Measurements from ENCODE around the gene ADARB1. TPM values are rescaled to one million over a fixed set of nuclear protein-coding genes. Genes with fewer than 3 reads are reported as not detected.

Gene ADARB1
- total RNA-seq, 5 donors from 2014 or later (not counting 1 experiment from before 2014, with no cell fraction given), result 39.7 to 50.3 (median 44.5) TPM

- Histone ChIP-seq H3K4me1 (ENCODE audit: control insufficient read depth in 1 of 2, extremely low read depth in 1 of 2, insufficient read depth in 2 of 2, low read length in 2 of 2) (peaks cover 0 to 27% of the 10 kb centered on the region in 2 experiments), H3K9me3 (no peaks in the 10 kb centered on the region), H3K27ac (ENCODE audit: low read length) (no peak overlapping the region), H3K4me3 (ENCODE audit: control insufficient read depth in 1 of 2, extremely low read depth in 1 of 2, low read length in 1 of 2) (no peak overlapping the region), H3K27me3 (replicated peaks in 1 of 2; ENCODE audit: control insufficient read depth in 2 of 2, extremely low read depth in 1 of 2, insufficient read depth in 2 of 2, low read length in 1 of 2) (no peaks in the 10 kb centered on the region), H3K36me3 (ENCODE audit: control insufficient read depth in 2 of 2, extremely low read depth in 1 of 2, insufficient read depth in 1 of 2, low read length in 1 of 2) (peaks cover 16 to 30% of the 10 kb centered on the region in 2 donors)
- Mint-ChIP-seq H3K4me1 (peaks cover 15 to 22% (median 20%) of the 10 kb centered on the region in 3 donors), H3K9me3 (no peaks in the 10 kb centered on the region), H3K4me3 (no peak overlapping the region), H3K36me3 (peaks cover 30% of the 10 kb centered on the region), H3K27ac (no peak overlapping the region), H3K27me3 (no peaks in the 10 kb centered on the region)
- POLR2A ChIA-PET, result no interaction called here
- ATAC-seq (replicated peaks in 1 of 4) (no peak), DNase-seq (peak in 3 of 35 experiments; percentile 1 to 18 (median 8))
- WGBS (ENCODE audit: insufficient coverage), result 92% methylated on average over 2 of the region's 6 CpGs
- CTCF ChIA-PET, result no interaction called here
Observed at GRCh38 chr21:45263534-45263933, 189.2 kb downstream of the ADARB1 start.

GRCh38 chr21:45264146-45264911 is 189.9 kb downstream of the ADARB1 start:
- POLR2A ChIA-PET, result no interaction called here
- peaks cover 16 to 30% of the 10 kb centered on the region in 2 donors for H3K36me3 ChIP-seq (ENCODE audit: control insufficient read depth in 2 of 2, extremely low read depth in 1 of 2, insufficient read depth in 1 of 2, low read length in 1 of 2)
- no peak overlapping the region for H3K4me3 ChIP-seq (ENCODE audit: control insufficient read depth in 1 of 2, extremely low read depth in 1 of 2, low read length in 1 of 2)
- CTCF ChIA-PET, result interaction anchor here in 1 of 2 donors (0.6 kb wide), 1 partner anchor 1372 kb away, joined by 4 read pairs; no protein-coding TSS in a partner anchor
- Mint-ChIP-seq H3K27ac (no peak overlapping the region), H3K4me3 (no peak overlapping the region), H3K9me3 (no peaks in the 10 kb centered on the region), H3K4me1 (peaks cover 15 to 22% (median 20%) of the 10 kb centered on the region in 3 donors), H3K36me3 (peaks cover 30% of the 10 kb centered on the region), H3K27me3 (no peaks in the 10 kb centered on the region)
- DNase-seq, result peak in 3 of 35 experiments; percentile 4 to 17 (median 11)
- no peak for ATAC-seq (replicated peaks in 1 of 4)
- no peaks in the 10 kb centered on the region for H3K9me3 ChIP-seq
- 100% methylated on average over 15 of the region's 23 CpGs for WGBS (ENCODE audit: insufficient coverage)
- no peak overlapping the region for H3K27ac ChIP-seq (ENCODE audit: low read length)
- H3K4me1 ChIP-seq (ENCODE audit: control insufficient read depth in 1 of 2, extremely low read depth in 1 of 2, insufficient read depth in 2 of 2, low read length in 2 of 2), result peaks cover 0 to 27% of the 10 kb centered on the region in 2 experiments
- no peaks in the 10 kb centered on the region for H3K27me3 ChIP-seq (replicated peaks in 1 of 2; ENCODE audit: control insufficient read depth in 2 of 2, extremely low read depth in 1 of 2, insufficient read depth in 2 of 2, low read length in 1 of 2)

GRCh38 chr21:45264912-45265515 is 190.6 kb downstream of the ADARB1 start:
- H3K9me3 Mint-ChIP-seq, result no peaks in the 10 kb centered on the region
- no peak overlapping the region for H3K27ac ChIP-seq (ENCODE audit: low read length)
- ChIA-PET CTCF (interaction anchor here in 1 of 2 donors (0.6 kb wide), 1 partner anchor 1373 kb away, joined by 4 read pairs; no protein-coding TSS in a partner anchor), POLR2A (no interaction called here)
- no peaks in the 10 kb centered on the region for H3K27me3 Mint-ChIP-seq
- no peaks in the 10 kb centered on the region for H3K9me3 ChIP-seq
- peaks cover 17 to 36% of the 10 kb centered on the region in 2 donors for H3K36me3 ChIP-seq (ENCODE audit: control insufficient read depth in 2 of 2, extremely low read depth in 1 of 2, insufficient read depth in 1 of 2, low read length in 1 of 2)
- H3K4me1 Mint-ChIP-seq, result peaks cover 15 to 22% (median 20%) of the 10 kb centered on the region in 3 donors
- no peak overlapping the region for H3K4me3 ChIP-seq (ENCODE audit: control insufficient read depth in 1 of 2, extremely low read depth in 1 of 2, low read length in 1 of 2)
- no peak overlapping the region for H3K27ac Mint-ChIP-seq
- H3K27me3 ChIP-seq (replicated peaks in 1 of 2; ENCODE audit: control insufficient read depth in 2 of 2, extremely low read depth in 1 of 2, insufficient read depth in 2 of 2, low read length in 1 of 2), result no peaks in the 10 kb centered on the region
- peak in 1 of 35 experiments; percentile 8 for DNase-seq
- ATAC-seq (replicated peaks in 1 of 4), result no peak
- H3K4me1 ChIP-seq (ENCODE audit: control insufficient read depth in 1 of 2, extremely low read depth in 1 of 2, insufficient read depth in 2 of 2, low read length in 2 of 2), result peaks cover 0 to 27% of the 10 kb centered on the region in 2 experiments
- H3K4me3 Mint-ChIP-seq, result no peak overlapping the region
- peaks cover 30% of the 10 kb centered on the region for H3K36me3 Mint-ChIP-seq
- 97% methylated on average over 34 of the region's 34 CpGs for WGBS (ENCODE audit: insufficient coverage)

GRCh38 chr21:45265721-45266517 is 191.5 kb downstream of the ADARB1 start:
- H3K27ac ChIP-seq (ENCODE audit: low read length), result peak overlapping the region; percentile 63
- 84% methylated on average over 31 of the region's 36 CpGs for WGBS (ENCODE audit: insufficient coverage)
- H3K27ac Mint-ChIP-seq, result peak overlapping the region; percentile 84 to 87
- H3K4me3 ChIP-seq (ENCODE audit: control insufficient read depth in 1 of 2, extremely low read depth in 1 of 2, low read length in 1 of 2), result peak overlapping the region in 1 of 2 donors; percentile 6
- ChIA-PET CTCF (no interaction called here), POLR2A (no interaction called here)
- peak overlapping the region in 2 of 3 donors; percentile 17 to 52 for H3K4me3 Mint-ChIP-seq
- H3K4me1 Mint-ChIP-seq, result peaks cover 15 to 22% (median 20%) of the 10 kb centered on the region in 3 donors
- no peaks in the 10 kb centered on the region for H3K27me3 ChIP-seq (replicated peaks in 1 of 2; ENCODE audit: control insufficient read depth in 2 of 2, extremely low read depth in 1 of 2, insufficient read depth in 2 of 2, low read length in 1 of 2)
- H3K27me3 Mint-ChIP-seq, result no peaks in the 10 kb centered on the region
- H3K36me3 ChIP-seq (ENCODE audit: control insufficient read depth in 2 of 2, extremely low read depth in 1 of 2, insufficient read depth in 1 of 2, low read length in 1 of 2), result peaks cover 26 to 45% of the 10 kb centered on the region in 2 donors
- H3K4me1 ChIP-seq (ENCODE audit: control insufficient read depth in 1 of 2, extremely low read depth in 1 of 2, insufficient read depth in 2 of 2, low read length in 2 of 2), result peaks cover 0 to 27% of the 10 kb centered on the region in 2 experiments
- peaks cover 30% of the 10 kb centered on the region for H3K36me3 Mint-ChIP-seq
- DNase-seq (peak in 2 of 35 experiments; percentile 12 to 17), ATAC-seq (replicated peaks in 1 of 4) (peak in 2 of 4 experiments; percentile 12 to 32)
- H3K9me3 ChIP-seq, result no peaks in the 10 kb centered on the region
- no peaks in the 10 kb centered on the region for H3K9me3 Mint-ChIP-seq

- peaks cover 15 to 22% (median 20%) of the 10 kb centered on the region in 3 donors for H3K4me1 Mint-ChIP-seq
- peaks cover 28 to 53% of the 10 kb centered on the region in 2 donors for H3K36me3 ChIP-seq (ENCODE audit: control insufficient read depth in 2 of 2, extremely low read depth in 1 of 2, insufficient read depth in 1 of 2, low read length in 1 of 2)
- WGBS (ENCODE audit: insufficient coverage), result 55% methylated on average over 37 of the region's 41 CpGs
- peak; percentile 81 to 93 (median 90) for ATAC-seq (replicated peaks in 1 of 4)
- peak overlapping the region; percentile 74 to 84 for H3K27ac Mint-ChIP-seq
- CTCF ChIA-PET, result no interaction called here
- H3K4me3 ChIP-seq (ENCODE audit: control insufficient read depth in 1 of 2, extremely low read depth in 1 of 2, low read length in 1 of 2), result peak overlapping the region in 1 of 2 donors; percentile 6
- peak overlapping the region; percentile 5 to 52 (median 32) for H3K4me3 Mint-ChIP-seq
- no peaks in the 10 kb centered on the region for H3K27me3 Mint-ChIP-seq
- no peaks in the 10 kb centered on the region for H3K27me3 ChIP-seq (replicated peaks in 1 of 2; ENCODE audit: control insufficient read depth in 2 of 2, extremely low read depth in 1 of 2, insufficient read depth in 2 of 2, low read length in 1 of 2)
- peaks cover under 1% of the 10 kb centered on the region for H3K9me3 ChIP-seq
- peaks cover 30% of the 10 kb centered on the region for H3K36me3 Mint-ChIP-seq
- DNase-seq, result peak; percentile 16 to 79 (median 50)
- H3K27ac ChIP-seq (ENCODE audit: low read length), result peak overlapping the region; percentile 63
- POLR2A ChIA-PET, result interaction anchor here in 1 of 2 donors (0.5 kb wide), 1 partner anchor 70 kb away, joined by 3 read pairs; no protein-coding TSS in a partner anchor
- H3K4me1 ChIP-seq (ENCODE audit: control insufficient read depth in 1 of 2, extremely low read depth in 1 of 2, insufficient read depth in 2 of 2, low read length in 2 of 2), result peaks cover 0 to 27% of the 10 kb centered on the region in 2 experiments
- H3K9me3 Mint-ChIP-seq, result no peaks in the 10 kb centered on the region
Observed at GRCh38 chr21:45266518-45267389, 192.4 kb downstream of the ADARB1 start.

Measured in T-cell (primary cell).